Measurements from ENCODE around the gene CASQ2.

The CASQ2 gene

DNA sequence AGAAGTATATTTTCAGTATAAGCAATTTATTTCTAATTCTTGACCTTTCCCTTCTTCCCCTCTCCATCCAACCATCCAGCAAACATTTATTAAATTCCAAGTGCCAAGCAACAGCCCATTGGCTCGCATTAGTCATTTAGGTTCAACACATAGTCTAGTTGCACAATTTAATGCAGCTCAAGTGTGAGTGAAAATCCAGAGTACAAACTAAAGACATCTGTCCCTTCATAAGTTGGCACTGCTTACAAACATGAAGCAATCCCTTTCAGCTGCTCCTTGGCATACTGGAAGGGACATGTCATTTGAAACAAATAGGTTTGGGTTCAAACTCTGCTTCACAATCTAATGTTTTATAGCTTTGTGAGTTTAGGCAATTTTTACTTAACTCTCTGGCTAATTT, 10.7 kb downstream of the CASQ2 start:
- H3F3A ChIP-seq (ENCODE audit: insufficient read depth, low read length): no peaks in the 10 kb centered on the region
- TF ChIP-seq, protein P1, sequence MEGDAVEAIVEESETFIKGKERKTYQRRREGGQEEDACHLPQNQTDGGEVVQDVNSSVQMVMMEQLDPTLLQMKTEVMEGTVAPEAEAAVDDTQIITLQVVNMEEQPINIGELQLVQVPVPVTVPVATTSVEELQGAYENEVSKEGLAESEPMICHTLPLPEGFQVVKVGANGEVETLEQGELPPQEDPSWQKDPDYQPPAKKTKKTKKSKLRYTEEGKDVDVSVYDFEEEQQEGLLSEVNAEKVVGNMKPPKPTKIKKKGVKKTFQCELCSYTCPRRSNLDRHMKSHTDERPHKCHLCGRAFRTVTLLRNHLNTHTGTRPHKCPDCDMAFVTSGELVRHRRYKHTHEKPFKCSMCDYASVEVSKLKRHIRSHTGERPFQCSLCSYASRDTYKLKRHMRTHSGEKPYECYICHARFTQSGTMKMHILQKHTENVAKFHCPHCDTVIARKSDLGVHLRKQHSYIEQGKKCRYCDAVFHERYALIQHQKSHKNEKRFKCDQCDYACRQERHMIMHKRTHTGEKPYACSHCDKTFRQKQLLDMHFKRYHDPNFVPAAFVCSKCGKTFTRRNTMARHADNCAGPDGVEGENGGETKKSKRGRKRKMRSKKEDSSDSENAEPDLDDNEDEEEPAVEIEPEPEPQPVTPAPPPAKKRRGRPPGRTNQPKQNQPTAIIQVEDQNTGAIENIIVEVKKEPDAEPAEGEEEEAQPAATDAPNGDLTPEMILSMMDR (IDR thresholded peaks at IDR 0.05; ENCODE audit: low read length): no peak
- TF ChIP-seq EZH2 (optimal IDR thresholded peaks at IDR 0.05; ENCODE audit: low read depth, low read length) (no peak), EZH2phosphoT487 (IDR thresholded peaks at IDR 0.05; ENCODE audit: low read length) (no peak)
- no peak overlapping the region for H3K27ac ChIP-seq (ENCODE audit: low read length)
- no peaks in the 10 kb centered on the region for H3K36me3 ChIP-seq (replicated peaks; ENCODE audit: insufficient read depth, low read length)
- H4K20me1 ChIP-seq (ENCODE audit: insufficient read depth, low read length): no peaks in the 10 kb centered on the region
- H3K9me3 ChIP-seq (replicated peaks; ENCODE audit: insufficient read depth, low read length): no peaks in the 10 kb centered on the region
- H3K4me2 ChIP-seq (ENCODE audit: low read depth, low read length): no peak overlapping the region
- no peak overlapping the region for H3K9ac ChIP-seq (ENCODE audit: low read length)
- H3K4me1 ChIP-seq (ENCODE audit: low read length): no peaks in the 10 kb centered on the region
- no peak for DNase-seq
- H3K9me2 ChIP-seq (replicated peaks; ENCODE audit: insufficient read depth, low read length): no peaks in the 10 kb centered on the region
- H3K79me2 ChIP-seq (ENCODE audit: low read length): no peaks in the 10 kb centered on the region
- no peak overlapping the region for H3K4me3 ChIP-seq (ENCODE audit: low read length)
- no peaks in the 10 kb centered on the region for H3K27me3 ChIP-seq (replicated peaks; ENCODE audit: insufficient read depth, low read length)
- H2AFZ ChIP-seq (ENCODE audit: low read length): no peak overlapping the region

GRCh38 chr1:115757326-115757725, 11.2 kb downstream of the CASQ2 start:
- Histone ChIP-seq H2AFZ (ENCODE audit: low read length) (no peak overlapping the region), H3K9me2 (replicated peaks; ENCODE audit: insufficient read depth, low read length) (no peaks in the 10 kb centered on the region), H3K27me3 (replicated peaks; ENCODE audit: insufficient read depth, low read length) (no peaks in the 10 kb centered on the region), H3K4me2 (ENCODE audit: low read depth, low read length) (no peak overlapping the region), H3K27ac (ENCODE audit: low read length) (no peak overlapping the region), H3F3A (ENCODE audit: insufficient read depth, low read length) (no peaks in the 10 kb centered on the region), H4K20me1 (ENCODE audit: insufficient read depth, low read length) (no peaks in the 10 kb centered on the region), H3K9ac (ENCODE audit: low read length) (no peak overlapping the region), H3K79me2 (ENCODE audit: low read length) (no peaks in the 10 kb centered on the region), H3K4me3 (ENCODE audit: low read length) (no peak overlapping the region), H3K9me3 (replicated peaks; ENCODE audit: insufficient read depth, low read length) (no peaks in the 10 kb centered on the region), H3K4me1 (ENCODE audit: low read length) (no peaks in the 10 kb centered on the region), H3K36me3 (replicated peaks; ENCODE audit: insufficient read depth, low read length) (no peaks in the 10 kb centered on the region)
- no peak for DNase-seq
- TF ChIP-seq EZH2phosphoT487 (IDR thresholded peaks at IDR 0.05; ENCODE audit: low read length): no peak
- TF ChIP-seq, protein P1 (IDR thresholded peaks at IDR 0.05; ENCODE audit: low read length): no peak
- TF ChIP-seq EZH2 (optimal IDR thresholded peaks at IDR 0.05; ENCODE audit: low read depth, low read length): no peak

- Histone ChIP-seq H3K36me3 (replicated peaks; ENCODE audit: insufficient read depth, low read length) (no peaks in the 10 kb centered on the region), H3K79me2 (ENCODE audit: low read length) (no peaks in the 10 kb centered on the region), H4K20me1 (ENCODE audit: insufficient read depth, low read length) (no peaks in the 10 kb centered on the region), H3K4me2 (ENCODE audit: low read depth, low read length) (no peak overlapping the region), H3K9me2 (replicated peaks; ENCODE audit: insufficient read depth, low read length) (no peaks in the 10 kb centered on the region), H3K27me3 (replicated peaks; ENCODE audit: insufficient read depth, low read length) (no peaks in the 10 kb centered on the region), H3K4me3 (ENCODE audit: low read length) (no peak overlapping the region), H3K4me1 (ENCODE audit: low read length) (no peaks in the 10 kb centered on the region), H3K9ac (ENCODE audit: low read length) (no peak overlapping the region), H3K9me3 (replicated peaks; ENCODE audit: insufficient read depth, low read length) (no peaks in the 10 kb centered on the region), H3K27ac (ENCODE audit: low read length) (no peak overlapping the region), H2AFZ (ENCODE audit: low read length) (no peak overlapping the region), H3F3A (ENCODE audit: insufficient read depth, low read length) (no peaks in the 10 kb centered on the region)
- DNase-seq: no peak
- TF ChIP-seq, protein P1 (IDR thresholded peaks at IDR 0.05; ENCODE audit: low read length): no peak
- no peak for TF ChIP-seq EZH2phosphoT487 (IDR thresholded peaks at IDR 0.05; ENCODE audit: low read length)
- no peak for TF ChIP-seq EZH2 (optimal IDR thresholded peaks at IDR 0.05; ENCODE audit: low read depth, low read length)
These were observed 12.8 kb downstream of the CASQ2 start for GRCh38 chr1:115755456-115756370.

All from MM.1S (cell line).